Endothelial cell (in vitro differentiated cells): Measurements from ENCODE around the gene ADGRG2. TPM values are rescaled to one million over a fixed set of nuclear protein-coding genes. Genes with fewer than 3 reads are reported as not detected.
"Not testable (repeated sequence)": the region's sequence is repeated elsewhere in the genome, so short reads cannot be mapped to it uniquely, and the experiment has no call there.

Experiments used
- DNase-seq: peaks from one replicate; pipeline ENCODE4 v3.0.0; 2021; ENCODE audit warnings: low spot score
- H3K27ac Mint-ChIP-seq: one replicate; pipeline ENCODE4 v1.8.0; 2021; ENCODE audit warnings: mixed read lengths, inconsistent platforms; ENCODE audit not compliant: unreplicated experiment
- H3K27me3 Mint-ChIP-seq: one replicate; pipeline ENCODE4 v1.8.0; 2021; ENCODE audit warnings: mild to moderate bottlenecking, moderate library complexity, mixed read lengths, inconsistent platforms; ENCODE audit not compliant: unreplicated experiment
- H3K36me3 Mint-ChIP-seq: one replicate; pipeline ENCODE4 v1.8.0; 2021; ENCODE audit warnings: mild to moderate bottlenecking, low read depth, mixed read lengths, inconsistent platforms; ENCODE audit not compliant: unreplicated experiment
- H3K4me1 Mint-ChIP-seq: one replicate; pipeline ENCODE4 v1.8.0; 2021; ENCODE audit warnings: mild to moderate bottlenecking, mixed read lengths, inconsistent platforms; ENCODE audit not compliant: unreplicated experiment
- H3K4me3 Mint-ChIP-seq: one replicate; pipeline ENCODE4 v1.8.0; 2021; ENCODE audit warnings: mild to moderate bottlenecking, mixed read lengths, inconsistent platforms; ENCODE audit not compliant: unreplicated experiment
- H3K9me3 Mint-ChIP-seq: one replicate; pipeline ENCODE4 v1.8.0; 2021; ENCODE audit warnings: mixed read lengths, inconsistent platforms; ENCODE audit not compliant: unreplicated experiment
- CTCF ChIP-seq: fragments of 200-600 bp; sonication (generic); IDR thresholded peaks from one replicate; pipeline ENCODE4 v1.5.0; 2021; ENCODE audit warnings: antibody characterized with exemption; ENCODE audit not compliant: unreplicated experiment
- total RNA-seq: library from RNA; stranded (reverse); fragmentation: NEBNext Ultra II Directional; extraction: Animal tissue kit (Norgen Biotek cat#: 25700); gene quantifications from one replicate; pipeline ENCODE4 v1.2.1, GENCODE V29; 2021; ENCODE audit not compliant: unreplicated experiment

Gene ADGRG2
- total RNA-seq, 1 donor from 2014 or later: not detected

GRCh38 chrX:19070555-19070994 lies 51.7 kb downstream of the ADGRG2 start:
- DNase-seq: no peak
- H3K4me3 Mint-ChIP-seq: no peak overlapping the region
- no peak for TF ChIP-seq CTCF
- H3K4me1 Mint-ChIP-seq: no peaks in the 10 kb centered on the region
- no peaks in the 10 kb centered on the region for H3K9me3 Mint-ChIP-seq
- H3K36me3 Mint-ChIP-seq: no peaks in the 10 kb centered on the region
- no peaks in the 10 kb centered on the region for H3K27me3 Mint-ChIP-seq
- H3K27ac Mint-ChIP-seq: no peak overlapping the region

- not testable (repeated sequence) for H3K27ac Mint-ChIP-seq, H3K9me3 Mint-ChIP-seq
Measured at GRCh38 chrX:19066987-19067386, 55.3 kb downstream of the ADGRG2 start.

GRCh38 chrX:19065535-19065934 lies 56.7 kb downstream of the ADGRG2 start:
- TF ChIP-seq CTCF: no peak
- no peak overlapping the region for H3K4me3 Mint-ChIP-seq
- H3K4me1 Mint-ChIP-seq: no peaks in the 10 kb centered on the region
- no peaks in the 10 kb centered on the region for H3K27me3 Mint-ChIP-seq
- H3K36me3 Mint-ChIP-seq: no peaks in the 10 kb centered on the region
- DNase-seq: no peak
- no peak overlapping the region for H3K27ac Mint-ChIP-seq
- no peaks in the 10 kb centered on the region for H3K9me3 Mint-ChIP-seq

More at GRCh38 chrX:19066987-19067386, 55.3 kb downstream of the ADGRG2 start:
- H3K36me3 Mint-ChIP-seq, DNase-seq, H3K27me3 Mint-ChIP-seq, H3K4me1 Mint-ChIP-seq, H3K4me3 Mint-ChIP-seq: not testable (repeated sequence)

GRCh38 chrX:19064175-19064574 lies 58.1 kb downstream of the ADGRG2 start:
- Mint-ChIP-seq H3K9me3 (no peaks in the 10 kb centered on the region), H3K36me3 (no peaks in the 10 kb centered on the region), H3K27me3 (no peaks in the 10 kb centered on the region), H3K4me1 (no peaks in the 10 kb centered on the region), H3K4me3 (no peak overlapping the region), H3K27ac (no peak overlapping the region)
- no peak for DNase-seq
- TF ChIP-seq CTCF: no peak

- Mint-ChIP-seq H3K36me3 (no peaks in the 10 kb centered on the region), H3K9me3 (no peaks in the 10 kb centered on the region), H3K4me3 (no peak overlapping the region), H3K4me1 (no peaks in the 10 kb centered on the region), H3K27me3 (no peaks in the 10 kb centered on the region), H3K27ac (no peak overlapping the region)
- no peak for DNase-seq
- no peak for TF ChIP-seq CTCF
Measured at GRCh38 chrX:19063030-19063429, 59.2 kb downstream of the ADGRG2 start.

GRCh38 chrX:19059067-19059466 lies 63.2 kb downstream of the ADGRG2 start:
- DNase-seq: no peak
- no peaks in the 10 kb centered on the region for H3K27me3 Mint-ChIP-seq
- H3K4me1 Mint-ChIP-seq: no peaks in the 10 kb centered on the region
- no peaks in the 10 kb centered on the region for H3K9me3 Mint-ChIP-seq
- no peaks in the 10 kb centered on the region for H3K36me3 Mint-ChIP-seq
- H3K27ac Mint-ChIP-seq: no peak overlapping the region
- H3K4me3 Mint-ChIP-seq: no peak overlapping the region
- no peak for TF ChIP-seq CTCF
